K562 (cell line): ENCODE results near the gene MEIG1. TPM values are rescaled to one million over a fixed set of nuclear protein-coding genes. Genes with fewer than 3 reads are reported as not detected.

ENCODE experiments used
- ADNP ChIP-seq: fragments of 200-800 bp; sonication (Bioruptor generic); IDR thresholded peaks from 2 replicates; pipeline ENCODE4 v1.6.1; 2016; ENCODE audit warnings: missing genetic modification characterization, missing compliant biosample characterization
- DDX20 ChIP-seq: fragments of 450-650 bp; IDR thresholded peaks from 2 replicates; pipeline ENCODE4 v1.6.1; 2016; ENCODE audit warnings: missing genetic modification characterization, low read depth, mild to moderate bottlenecking, missing compliant biosample characterization, moderate library complexity
- ETV1 ChIP-seq: fragments of 450-650 bp; conservative IDR thresholded peaks from 2 replicates; pipeline ENCODE4 v1.6.1; 2016; ENCODE audit warnings: missing genetic modification characterization, control low read depth, low read depth, missing compliant biosample characterization
- KDM1A ChIP-seq, 2 experiments: fragments of 450-650 bp; IDR thresholded peaks; 2 replicates each; pipeline ENCODE4 v1.6.1; 2016; ENCODE audit warnings: mild to moderate bottlenecking in 2 of 2
- MBD2 ChIP-seq: sonication (generic); IDR thresholded peaks from 2 replicates; pipeline ENCODE4 v1.6.1; 2016; ENCODE audit warnings: low read depth, borderline replicate concordance
- NCOA1 ChIP-seq: fragments of 450-650 bp; IDR thresholded peaks from 2 replicates; pipeline ENCODE4 v1.6.1; 2016; ENCODE audit warnings: low read depth
- NFATC3 ChIP-seq: fragments of 450-650 bp; IDR thresholded peaks from 2 replicates; pipeline ENCODE4 v1.6.1; 2017; ENCODE audit warnings: mild to moderate bottlenecking
- PURB ChIP-seq: sonication (generic); formaldehyde crosslinking; IDR thresholded peaks from 2 replicates; pipeline ENCODE4 v1.9.0; 2021; ENCODE audit warnings: low read depth, mild to moderate bottlenecking, missing genetic modification reagents
- SNRNP70 ChIP-seq: fragments of 200-400 bp; formaldehyde crosslinking; optimal IDR thresholded peaks from 2 replicates; pipeline ENCODE3; 2017; ENCODE audit warnings: low read depth, low read length
- TAF7 ChIP-seq: fragments of 450-650 bp; IDR thresholded peaks from 2 replicates; pipeline ENCODE4 v1.6.1; 2016; ENCODE audit warnings: missing genetic modification characterization, missing compliant biosample characterization
- TAF9B ChIP-seq: fragments of 450-650 bp; IDR thresholded peaks from 2 replicates; pipeline ENCODE4 v1.6.1; 2018; ENCODE audit warnings: mild to moderate bottlenecking; ENCODE audit not compliant: partially characterized antibody
- TCF7 ChIP-seq: sonication (generic); IDR thresholded peaks from 2 replicates; pipeline ENCODE4 v1.6.1; 2016; ENCODE audit warnings: antibody characterized with exemption, borderline replicate concordance
- TSC22D4 ChIP-seq: fragments of 450-650 bp; IDR thresholded peaks from 2 replicates; pipeline ENCODE4 v1.6.1; 2016; ENCODE audit warnings: missing genetic modification characterization, missing biosample characterization, control low read depth
- polyA plus RNA-seq, 8 experiments: library from polyadenylated mRNA; depleted of rRNA in 4 of 8; stranded (reverse) in 5 of 8; unstranded in 3 of 8; fragments of >200 nt; fragmentation: Nextera tagmentation in 2 of 8; fragmentation: Illumina TruSeq in 1 of 8; extraction: Ambion mirVana in 2 of 8; extraction: Trizol in 1 of 8; gene quantifications; 2 replicates each; pipeline versions ENCODE4 v1.2.1 to v1.2.3, GENCODE V29; 2011 to 2014; ENCODE audit warnings: inconsistent platforms in 1 of 8, missing spikeins in 1 of 8
- total RNA-seq, 7 experiments: library from RNA; depleted of rRNA in 6 of 7; stranded (reverse); fragments of >200 nt in 6 of 7; fragmentation: Illumina TruSeq in 2 of 7; extraction: Trizol in 2 of 7; gene quantifications; 2 replicates each; pipeline versions ENCODE4 v1.2.1 to v1.2.3, GENCODE V29; 2011 to 2021; ENCODE audit warnings: low replicate concordance in 1 of 7
- TF ChIP-seq, protein P1 (sequence below): IDR thresholded peaks from 2 replicates; pipeline ENCODE4 v1.6.1; 2014; ENCODE audit warnings: antibody characterized with exemption
- TF ChIP-seq, protein P2 (sequence below): sonication (generic); formaldehyde crosslinking; IDR thresholded peaks from 2 replicates; pipeline ENCODE4 v1.8.0; 2023; ENCODE audit warnings: mild to moderate bottlenecking, missing genetic modification reagents
- TF ChIP-seq, protein P3 (sequence below): IDR thresholded peaks from 2 replicates; pipeline ENCODE4 v1.6.1; 2011; ENCODE audit warnings: borderline replicate concordance, low read depth, mild to moderate bottlenecking, moderate library complexity, low read length; ENCODE audit not compliant: insufficient read depth, poor library complexity, severe bottlenecking
- TF ChIP-seq, protein P4 (sequence below): fragments of 450-650 bp; IDR thresholded peaks from 2 replicates; pipeline ENCODE4 v1.7.0; 2016; ENCODE audit warnings: borderline replicate concordance
- TF ChIP-seq, protein P5 (sequence below): sonication (generic); formaldehyde crosslinking; IDR thresholded peaks from 2 replicates; pipeline ENCODE4 v1.9.0; 2022; ENCODE audit warnings: mild to moderate bottlenecking, missing genetic modification reagents

The MEIG1 gene
- total and polyA plus RNA-seq, 9 of the 15 experiments (the other 6 are each of a cell fraction or from before 2014, with no cell fraction given): 0.19 to 1.7 (median 0.54) TPM; not detected in 3

DNA sequence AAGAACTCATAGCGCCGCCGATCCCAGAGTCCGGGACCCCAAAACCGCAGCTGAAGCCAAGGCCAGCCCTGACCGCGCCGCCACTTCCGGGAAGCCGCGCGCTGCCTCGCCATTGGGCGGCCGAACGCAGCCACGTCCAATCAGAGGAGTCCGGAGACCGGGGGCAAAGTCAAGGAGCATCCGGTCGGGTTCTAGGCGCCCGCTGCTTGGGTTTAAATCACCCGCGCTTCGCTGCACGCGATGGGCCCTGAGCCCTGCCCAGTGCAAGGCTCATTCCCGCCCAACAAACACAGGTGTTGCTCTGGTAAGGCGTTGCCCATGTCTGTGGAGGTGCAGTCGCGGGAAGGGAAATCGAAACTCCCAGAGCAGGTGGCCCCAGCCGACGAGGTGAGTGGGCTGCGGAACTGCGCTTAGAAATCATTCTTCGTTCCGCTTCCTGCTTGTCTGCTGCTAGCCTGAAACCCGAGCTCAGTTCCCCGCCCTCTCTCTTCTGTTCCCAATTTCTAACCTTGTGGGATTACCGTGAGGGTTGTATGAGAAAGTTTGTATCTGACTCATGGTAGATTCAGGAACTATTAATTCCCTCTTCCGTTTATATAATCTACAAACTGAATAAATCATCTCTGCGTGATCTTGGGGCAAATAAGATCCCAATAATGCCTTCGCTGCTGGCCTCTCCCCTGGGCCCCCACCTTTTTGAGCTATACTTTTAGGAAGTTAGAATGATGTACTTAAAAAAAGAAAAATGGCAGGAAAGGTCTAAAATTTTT is 5.0 kb upstream of the MEIG1 start, which contains the start of gene DCLRE1C (continued):
- TF ChIP-seq NCOA1 (peak; percentile 66; the same call in 1 of the 2 replicates), MBD2 (peak; percentile 83; the same call in 1 of the 2 replicates), TAF9B (peak; percentile 77), TSC22D4 (tag) (no peak), SNRNP70 (no peak), NFATC3 (no peak), KDM1A (IDR thresholded peaks at IDR 0.05) (no peak), DDX20 (tag) (no peak), PURB (no peak), TAF7 (peak; percentile 14; the same call in 1 of the 2 replicates), TCF7 (no peak), ETV1 (tag) (peak; percentile 93), ADNP (tag) (no peak)
- TF ChIP-seq, protein P1, sequence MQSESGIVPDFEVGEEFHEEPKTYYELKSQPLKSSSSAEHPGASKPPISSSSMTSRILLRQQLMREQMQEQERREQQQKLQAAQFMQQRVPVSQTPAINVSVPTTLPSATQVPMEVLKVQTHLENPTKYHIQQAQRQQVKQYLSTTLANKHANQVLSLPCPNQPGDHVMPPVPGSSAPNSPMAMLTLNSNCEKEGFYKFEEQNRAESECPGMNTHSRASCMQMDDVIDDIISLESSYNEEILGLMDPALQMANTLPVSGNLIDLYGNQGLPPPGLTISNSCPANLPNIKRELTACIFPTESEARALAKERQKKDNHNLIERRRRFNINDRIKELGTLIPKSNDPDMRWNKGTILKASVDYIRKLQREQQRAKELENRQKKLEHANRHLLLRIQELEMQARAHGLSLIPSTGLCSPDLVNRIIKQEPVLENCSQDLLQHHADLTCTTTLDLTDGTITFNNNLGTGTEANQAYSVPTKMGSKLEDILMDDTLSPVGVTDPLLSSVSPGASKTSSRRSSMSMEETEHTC: no peak
- TF ChIP-seq, protein P2, sequence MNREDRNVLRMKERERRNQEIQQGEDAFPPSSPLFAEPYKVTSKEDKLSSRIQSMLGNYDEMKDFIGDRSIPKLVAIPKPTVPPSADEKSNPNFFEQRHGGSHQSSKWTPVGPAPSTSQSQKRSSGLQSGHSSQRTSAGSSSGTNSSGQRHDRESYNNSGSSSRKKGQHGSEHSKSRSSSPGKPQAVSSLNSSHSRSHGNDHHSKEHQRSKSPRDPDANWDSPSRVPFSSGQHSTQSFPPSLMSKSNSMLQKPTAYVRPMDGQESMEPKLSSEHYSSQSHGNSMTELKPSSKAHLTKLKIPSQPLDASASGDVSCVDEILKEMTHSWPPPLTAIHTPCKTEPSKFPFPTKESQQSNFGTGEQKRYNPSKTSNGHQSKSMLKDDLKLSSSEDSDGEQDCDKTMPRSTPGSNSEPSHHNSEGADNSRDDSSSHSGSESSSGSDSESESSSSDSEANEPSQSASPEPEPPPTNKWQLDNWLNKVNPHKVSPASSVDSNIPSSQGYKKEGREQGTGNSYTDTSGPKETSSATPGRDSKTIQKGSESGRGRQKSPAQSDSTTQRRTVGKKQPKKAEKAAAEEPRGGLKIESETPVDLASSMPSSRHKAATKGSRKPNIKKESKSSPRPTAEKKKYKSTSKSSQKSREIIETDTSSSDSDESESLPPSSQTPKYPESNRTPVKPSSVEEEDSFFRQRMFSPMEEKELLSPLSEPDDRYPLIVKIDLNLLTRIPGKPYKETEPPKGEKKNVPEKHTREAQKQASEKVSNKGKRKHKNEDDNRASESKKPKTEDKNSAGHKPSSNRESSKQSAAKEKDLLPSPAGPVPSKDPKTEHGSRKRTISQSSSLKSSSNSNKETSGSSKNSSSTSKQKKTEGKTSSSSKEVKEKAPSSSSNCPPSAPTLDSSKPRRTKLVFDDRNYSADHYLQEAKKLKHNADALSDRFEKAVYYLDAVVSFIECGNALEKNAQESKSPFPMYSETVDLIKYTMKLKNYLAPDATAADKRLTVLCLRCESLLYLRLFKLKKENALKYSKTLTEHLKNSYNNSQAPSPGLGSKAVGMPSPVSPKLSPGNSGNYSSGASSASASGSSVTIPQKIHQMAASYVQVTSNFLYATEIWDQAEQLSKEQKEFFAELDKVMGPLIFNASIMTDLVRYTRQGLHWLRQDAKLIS (CRISPR knock-in tag): no peak; the same call in 1 of the 2 replicates
- TF ChIP-seq, protein P3, sequence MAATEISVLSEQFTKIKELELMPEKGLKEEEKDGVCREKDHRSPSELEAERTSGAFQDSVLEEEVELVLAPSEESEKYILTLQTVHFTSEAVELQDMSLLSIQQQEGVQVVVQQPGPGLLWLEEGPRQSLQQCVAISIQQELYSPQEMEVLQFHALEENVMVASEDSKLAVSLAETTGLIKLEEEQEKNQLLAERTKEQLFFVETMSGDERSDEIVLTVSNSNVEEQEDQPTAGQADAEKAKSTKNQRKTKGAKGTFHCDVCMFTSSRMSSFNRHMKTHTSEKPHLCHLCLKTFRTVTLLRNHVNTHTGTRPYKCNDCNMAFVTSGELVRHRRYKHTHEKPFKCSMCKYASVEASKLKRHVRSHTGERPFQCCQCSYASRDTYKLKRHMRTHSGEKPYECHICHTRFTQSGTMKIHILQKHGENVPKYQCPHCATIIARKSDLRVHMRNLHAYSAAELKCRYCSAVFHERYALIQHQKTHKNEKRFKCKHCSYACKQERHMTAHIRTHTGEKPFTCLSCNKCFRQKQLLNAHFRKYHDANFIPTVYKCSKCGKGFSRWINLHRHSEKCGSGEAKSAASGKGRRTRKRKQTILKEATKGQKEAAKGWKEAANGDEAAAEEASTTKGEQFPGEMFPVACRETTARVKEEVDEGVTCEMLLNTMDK: no peak
- TF ChIP-seq, protein P4, sequence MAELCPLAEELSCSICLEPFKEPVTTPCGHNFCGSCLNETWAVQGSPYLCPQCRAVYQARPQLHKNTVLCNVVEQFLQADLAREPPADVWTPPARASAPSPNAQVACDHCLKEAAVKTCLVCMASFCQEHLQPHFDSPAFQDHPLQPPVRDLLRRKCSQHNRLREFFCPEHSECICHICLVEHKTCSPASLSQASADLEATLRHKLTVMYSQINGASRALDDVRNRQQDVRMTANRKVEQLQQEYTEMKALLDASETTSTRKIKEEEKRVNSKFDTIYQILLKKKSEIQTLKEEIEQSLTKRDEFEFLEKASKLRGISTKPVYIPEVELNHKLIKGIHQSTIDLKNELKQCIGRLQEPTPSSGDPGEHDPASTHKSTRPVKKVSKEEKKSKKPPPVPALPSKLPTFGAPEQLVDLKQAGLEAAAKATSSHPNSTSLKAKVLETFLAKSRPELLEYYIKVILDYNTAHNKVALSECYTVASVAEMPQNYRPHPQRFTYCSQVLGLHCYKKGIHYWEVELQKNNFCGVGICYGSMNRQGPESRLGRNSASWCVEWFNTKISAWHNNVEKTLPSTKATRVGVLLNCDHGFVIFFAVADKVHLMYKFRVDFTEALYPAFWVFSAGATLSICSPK: no peak; the same call in 1 of the 2 replicates
- TF ChIP-seq, protein P5, sequence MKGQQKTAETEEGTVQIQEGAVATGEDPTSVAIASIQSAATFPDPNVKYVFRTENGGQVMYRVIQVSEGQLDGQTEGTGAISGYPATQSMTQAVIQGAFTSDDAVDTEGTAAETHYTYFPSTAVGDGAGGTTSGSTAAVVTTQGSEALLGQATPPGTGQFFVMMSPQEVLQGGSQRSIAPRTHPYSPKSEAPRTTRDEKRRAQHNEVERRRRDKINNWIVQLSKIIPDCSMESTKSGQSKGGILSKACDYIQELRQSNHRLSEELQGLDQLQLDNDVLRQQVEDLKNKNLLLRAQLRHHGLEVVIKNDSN (CRISPR knock-in tag): 0 out of 2 replicates have a peak, but pooled peaks have one; percentile 29
